ENCODE data around the gene AFG1L.
"Not testable (repeated sequence)": the region's sequence is repeated elsewhere in the genome, so short reads cannot be mapped to it uniquely, and the experiment has no call there.

Gene AFG1L

GRCh38 chr6:108291091-108291490 is 3.8 kb upstream of the AFG1L start:
- DNase-seq = no peak

- DNase-seq = not testable (repeated sequence)
Measured at GRCh38 chr6:108292561-108292960, 2.3 kb upstream of the AFG1L start.

- DNase-seq = no peak
Measured at GRCh38 chr6:108293527-108294296, 1.1 kb upstream of the AFG1L start.

- DNase-seq = no peak
Measured at GRCh38 chr6:108294297-108294726, 542 bp upstream of the AFG1L start.

- DNase-seq = no peak
Measured at GRCh38 chr6:108295676-108296075, 822 bp downstream of the AFG1L start.

- no peak for DNase-seq
Measured at GRCh38 chr6:108302386-108302785, 7.5 kb downstream of the AFG1L start.

- DNase-seq = no peak
Measured at GRCh38 chr6:108304646-108305045, 9.8 kb downstream of the AFG1L start.

GRCh38 chr6:108308641-108309040 is 13.8 kb downstream of the AFG1L start:
- DNase-seq = not testable (repeated sequence)

- no peak for DNase-seq
Measured at GRCh38 chr6:108309844-108310243, 15.0 kb downstream of the AFG1L start.

- DNase-seq = no peak
Measured at GRCh38 chr6:108312605-108313004, 17.8 kb downstream of the AFG1L start.

- DNase-seq = no peak
Measured at GRCh38 chr6:108321253-108321747, 26.4 kb downstream of the AFG1L start.

GRCh38 chr6:108322728-108323127 is 27.9 kb downstream of the AFG1L start:
- DNase-seq = no peak

GRCh38 chr6:108323710-108324466 is 29.0 kb downstream of the AFG1L start:
- DNase-seq = no peak

- not testable (repeated sequence) for DNase-seq
Measured at GRCh38 chr6:108330221-108330785, 35.4 kb downstream of the AFG1L start.

GRCh38 chr6:108330806-108331205 is 36.0 kb downstream of the AFG1L start:
- no peak for DNase-seq

GRCh38 chr6:108331982-108332381 is 37.1 kb downstream of the AFG1L start:
- DNase-seq = no peak

GRCh38 chr6:108336971-108337370 is 42.1 kb downstream of the AFG1L start:
- no peak for DNase-seq

GRCh38 chr6:108337721-108338120 is 42.9 kb downstream of the AFG1L start:
- DNase-seq = no peak

GRCh38 chr6:108341372-108341771 is 46.5 kb downstream of the AFG1L start:
- no peak for DNase-seq

- no peak for DNase-seq
Measured at GRCh38 chr6:108343894-108344293, 49.0 kb downstream of the AFG1L start.

- DNase-seq = no peak
Measured at GRCh38 chr6:108348655-108349349, 53.9 kb downstream of the AFG1L start.

- DNase-seq = no peak
Measured at GRCh38 chr6:108350528-108350927, 55.7 kb downstream of the AFG1L start.

GRCh38 chr6:108353853-108354252 is 59.0 kb downstream of the AFG1L start:
- DNase-seq = no peak
